ENCODE results near the gene MUSK. TPM values are rescaled to one million over a fixed set of nuclear protein-coding genes. Genes with fewer than 3 reads are reported as not detected.
A peak's percentile ranks its signal among the peaks of the same experiment; 100 is the strongest.
"Not testable (repeated sequence)": the region's sequence is repeated elsewhere in the genome, so short reads cannot be mapped to it uniquely, and the experiment has no call there.

MUSK gene
- polyA plus RNA-seq, 6 donors from 2014 or later: not detected

DNA sequence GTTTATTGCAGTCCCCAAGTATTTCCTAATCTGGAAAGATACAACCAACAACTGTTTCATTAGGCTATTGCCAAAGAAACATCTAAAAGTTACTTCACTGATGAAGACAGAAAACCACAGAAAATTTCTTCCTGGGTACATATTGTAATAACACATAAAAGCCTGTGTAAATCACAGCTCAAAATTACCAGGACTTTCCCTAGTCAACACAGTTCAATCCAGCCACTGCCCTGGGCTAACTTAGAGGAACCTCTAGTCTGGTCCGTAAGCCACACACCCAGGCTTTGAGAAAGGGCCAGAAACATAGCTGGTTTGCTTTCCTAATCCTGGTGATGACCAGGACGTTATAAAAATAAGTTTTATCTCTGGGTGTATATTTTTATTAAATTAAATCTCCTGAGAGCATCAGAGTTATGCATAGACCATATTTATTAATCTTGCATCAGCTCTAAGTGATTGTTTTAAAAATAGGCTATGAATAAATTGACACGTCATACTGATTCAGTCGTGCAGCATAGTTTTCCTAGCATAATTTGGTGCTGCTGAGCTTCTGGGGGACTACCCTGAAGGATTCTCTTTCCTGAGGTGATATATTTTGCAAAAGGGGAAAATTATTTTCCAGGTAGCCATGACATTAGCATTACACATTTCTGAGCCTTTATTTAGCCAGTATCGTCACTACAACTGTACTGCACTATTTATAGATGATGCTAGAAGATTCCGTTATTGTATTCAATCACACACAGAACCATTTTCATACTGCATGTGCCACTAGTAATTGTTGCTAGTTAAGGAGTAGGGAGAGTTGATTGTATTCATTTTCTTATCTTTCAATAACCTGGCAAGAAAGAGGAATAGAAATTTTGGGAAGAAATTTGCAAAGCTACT, 12.6 kb upstream of the MUSK start:
- peaks cover 0 to 7% of the 10 kb centered on the region in 2 donors for H3K36me3 Mint-ChIP-seq
- DNase-seq (no peak), ATAC-seq (ENCODE audit: low read depth in 2 of 2) (no peak)
- H3K9me3 Mint-ChIP-seq: peaks cover 0 to 5% (median 3%) of the 10 kb centered on the region in 7 donors
- H3K27ac Mint-ChIP-seq: no peak overlapping the region
- peaks cover 0 to 7% (median 0%) of the 10 kb centered on the region in 3 donors for H3K27me3 Mint-ChIP-seq
- no peaks in the 10 kb centered on the region for H3K4me1 Mint-ChIP-seq
- H3K4me3 Mint-ChIP-seq: no peak overlapping the region

DNA sequence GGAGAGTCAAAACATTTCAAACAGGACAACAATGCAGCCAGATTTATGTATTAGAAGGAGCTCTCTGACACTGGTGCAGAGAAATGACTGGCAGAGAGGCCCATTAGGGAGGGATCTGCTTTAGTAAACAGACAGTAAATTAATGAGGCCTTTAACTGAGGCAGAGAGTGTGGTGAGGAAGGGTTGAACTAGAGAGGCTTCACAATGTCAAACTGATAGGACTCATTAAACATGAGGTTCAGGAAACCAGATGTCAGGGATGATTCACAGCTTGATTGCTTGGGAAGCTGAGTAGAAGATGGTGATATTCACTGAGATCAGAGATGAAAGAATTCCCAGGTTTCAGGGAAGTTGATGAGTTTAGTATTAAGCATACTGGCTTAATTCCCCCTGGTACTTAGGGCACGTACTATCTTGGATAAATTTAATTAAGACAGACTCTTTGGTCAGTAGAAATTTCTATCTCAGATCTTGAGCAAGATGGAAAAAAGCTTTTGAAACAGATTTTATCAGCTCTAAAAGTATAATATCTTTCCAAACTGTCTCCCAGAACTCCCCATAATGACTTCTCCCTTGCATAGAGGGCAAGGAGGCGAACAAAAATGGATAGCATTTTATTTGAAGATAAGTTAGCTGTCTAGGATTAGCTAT, 8.6 kb upstream of the MUSK start:
- Mint-ChIP-seq H3K36me3 (peaks cover 0 to 7% of the 10 kb centered on the region in 2 donors), H3K27me3 (peaks cover 0 to 8% (median 0%) of the 10 kb centered on the region in 3 donors), H3K4me3 (no peak overlapping the region), H3K4me1 (no peaks in the 10 kb centered on the region), H3K9me3 (peaks cover 0 to 5% (median 3%) of the 10 kb centered on the region in 7 donors), H3K27ac (no peak overlapping the region)
- ATAC-seq (ENCODE audit: low read depth in 2 of 2) (no peak), DNase-seq (no peak)

DNA sequence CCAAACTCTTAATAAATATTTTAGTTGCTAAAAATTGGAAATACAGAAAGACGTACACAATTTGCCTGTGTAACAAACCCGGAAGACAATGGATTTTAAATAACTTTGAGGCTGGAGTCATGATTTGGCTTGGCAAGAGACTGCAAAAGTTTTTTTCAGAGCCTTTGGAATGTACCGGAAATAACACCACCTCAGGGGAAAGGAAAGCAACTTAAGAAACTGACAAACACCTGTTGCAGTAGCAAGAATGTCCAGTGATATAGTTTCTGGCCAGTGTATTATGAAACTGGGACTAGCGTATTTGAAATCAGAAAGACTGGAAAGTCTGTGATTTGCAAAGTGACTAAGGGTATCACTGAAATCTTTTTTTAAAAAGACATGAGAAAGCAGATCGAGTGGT, 842 bp downstream of the MUSK start:
- H3K4me1 Mint-ChIP-seq: no peaks in the 10 kb centered on the region
- ATAC-seq (ENCODE audit: low read depth in 2 of 2): no peak
- H3K27ac Mint-ChIP-seq: no peak overlapping the region

DNA sequence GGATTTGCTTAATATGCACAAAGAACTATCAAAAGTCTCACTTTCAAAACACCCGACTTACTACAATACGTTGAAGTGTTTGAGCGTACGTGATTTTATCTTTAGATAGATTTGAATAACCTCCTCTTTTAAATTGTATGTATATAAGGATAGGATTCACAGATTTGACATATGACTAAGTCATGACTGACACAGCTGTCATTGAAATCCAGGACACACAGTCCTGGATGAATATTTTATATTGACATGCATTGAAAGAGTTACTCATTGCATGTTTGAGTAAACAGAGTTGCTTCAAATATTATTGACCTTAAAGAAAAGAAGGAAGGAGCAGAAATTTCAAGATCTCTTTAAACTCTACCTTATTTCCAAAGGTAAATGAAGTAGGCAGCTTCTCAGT, 3.3 kb downstream of the MUSK start:
- Mint-ChIP-seq H3K36me3 (no peaks in the 10 kb centered on the region), H3K27ac (no peak overlapping the region), H3K9me3 (peaks cover 0 to 6% (median 3%) of the 10 kb centered on the region in 7 donors), H3K4me3 (no peak overlapping the region), H3K27me3 (no peaks in the 10 kb centered on the region), H3K4me1 (no peaks in the 10 kb centered on the region)
- no peak for DNase-seq
- ATAC-seq (ENCODE audit: low read depth in 2 of 2): no peak

More for the DNA sequence above, 842 bp downstream of the MUSK start:
- Mint-ChIP-seq H3K36me3 (no peaks in the 10 kb centered on the region), H3K4me3 (no peak overlapping the region), H3K9me3 (peaks cover 0 to 3% (median 0%) of the 10 kb centered on the region in 7 donors), H3K27me3 (peaks cover 0 to 6% (median 0%) of the 10 kb centered on the region in 3 donors)
- no peak for DNase-seq

DNA sequence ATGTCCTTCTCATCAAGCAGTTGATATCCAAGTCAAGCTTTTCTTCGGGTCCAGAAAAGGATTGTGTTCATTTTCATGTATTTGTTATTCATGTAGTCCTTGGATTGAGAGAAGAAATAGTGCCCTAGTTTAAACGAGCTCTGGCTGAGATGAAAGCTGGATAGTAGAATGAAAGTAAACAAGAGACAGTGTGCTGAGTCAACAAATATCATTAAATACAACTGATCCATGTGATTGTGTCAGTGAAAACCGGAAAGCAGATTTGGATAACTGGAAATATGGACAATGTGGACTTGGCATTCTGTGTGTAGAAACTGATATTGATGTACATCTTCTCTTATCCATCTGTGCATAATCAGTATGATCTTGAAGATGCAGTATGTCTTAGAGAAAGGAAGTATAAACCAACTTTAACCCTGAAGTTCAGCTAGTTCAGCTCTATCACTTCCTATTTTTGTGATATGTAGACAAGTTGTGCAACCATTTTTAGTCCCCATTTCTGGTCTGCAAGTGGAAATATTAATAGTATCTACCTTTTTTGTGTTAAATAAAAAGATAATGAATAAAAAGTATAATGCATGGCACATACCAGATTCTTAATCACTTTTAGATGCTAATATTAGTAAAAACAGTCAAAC, 4.4 kb downstream of the MUSK start:
- DNase-seq: no peak
- H3K9me3 Mint-ChIP-seq: peaks cover 0 to 14% (median 4%) of the 10 kb centered on the region in 7 donors
- no peak overlapping the region for H3K27ac Mint-ChIP-seq
- no peak overlapping the region for H3K4me3 Mint-ChIP-seq
- no peak for ATAC-seq (ENCODE audit: low read depth in 2 of 2)
- H3K27me3 Mint-ChIP-seq: no peaks in the 10 kb centered on the region
- no peaks in the 10 kb centered on the region for H3K4me1 Mint-ChIP-seq
- H3K36me3 Mint-ChIP-seq: no peaks in the 10 kb centered on the region

DNA sequence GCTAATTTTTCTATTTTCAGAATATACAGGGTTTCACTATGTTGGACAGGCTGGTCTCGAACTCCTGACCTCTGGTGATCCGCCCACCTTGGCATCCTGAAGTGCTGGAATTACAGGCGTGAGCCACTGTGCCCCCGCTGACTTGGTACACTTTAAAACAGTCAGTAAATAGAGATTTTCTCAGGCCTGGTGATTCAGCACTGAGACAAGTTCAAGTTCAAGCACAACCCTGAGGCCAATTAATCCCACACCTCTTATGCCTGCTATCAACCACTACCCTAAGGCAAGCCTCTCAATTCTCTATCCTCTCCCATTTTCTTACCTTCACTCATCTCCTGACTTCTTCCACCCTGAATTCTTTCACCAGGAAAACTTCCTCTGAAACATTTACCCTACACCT, 18.9 kb downstream of the MUSK start:
- Mint-ChIP-seq H3K36me3 (no peaks in the 10 kb centered on the region), H3K27ac (no peak overlapping the region), H3K9me3 (peaks cover 0 to 7% (median 0%) of the 10 kb centered on the region in 7 donors), H3K4me3 (no peak overlapping the region), H3K4me1 (no peaks in the 10 kb centered on the region), H3K27me3 (peaks cover 0 to 7% (median 0%) of the 10 kb centered on the region in 3 donors)
- ATAC-seq (ENCODE audit: low read depth in 2 of 2): no peak
- no peak for DNase-seq

DNA sequence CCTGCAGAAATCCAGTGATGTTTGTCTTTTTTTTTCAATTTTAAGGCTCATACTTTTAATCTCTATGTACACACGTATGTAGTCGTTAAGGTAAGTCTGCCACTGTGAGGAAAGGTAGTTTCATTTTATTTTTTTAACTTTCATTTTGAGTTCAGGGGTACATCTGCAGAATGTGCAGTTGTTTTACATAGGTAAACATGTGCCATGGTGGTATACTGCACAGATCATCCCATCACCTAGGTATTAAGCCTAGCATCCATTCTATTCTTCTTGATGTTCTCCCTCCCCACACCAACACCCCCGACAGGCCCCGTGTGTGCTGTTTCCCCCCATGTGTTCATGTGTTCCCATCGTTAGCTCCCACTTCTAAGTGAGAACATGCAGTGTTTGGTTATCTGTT, 19.7 kb downstream of the MUSK start:
- peaks cover 0 to 7% (median 0%) of the 10 kb centered on the region in 3 donors for H3K27me3 Mint-ChIP-seq
- no peaks in the 10 kb centered on the region for H3K36me3 Mint-ChIP-seq
- H3K27ac Mint-ChIP-seq: peak overlapping the region in 1 of 6 donors; percentile 60
- DNase-seq (no peak), ATAC-seq (ENCODE audit: low read depth in 2 of 2) (no peak)
- peaks cover 0 to 2% (median 0%) of the 10 kb centered on the region in 7 donors for H3K9me3 Mint-ChIP-seq
- no peak overlapping the region for H3K4me3 Mint-ChIP-seq
- H3K4me1 Mint-ChIP-seq: no peaks in the 10 kb centered on the region

DNA sequence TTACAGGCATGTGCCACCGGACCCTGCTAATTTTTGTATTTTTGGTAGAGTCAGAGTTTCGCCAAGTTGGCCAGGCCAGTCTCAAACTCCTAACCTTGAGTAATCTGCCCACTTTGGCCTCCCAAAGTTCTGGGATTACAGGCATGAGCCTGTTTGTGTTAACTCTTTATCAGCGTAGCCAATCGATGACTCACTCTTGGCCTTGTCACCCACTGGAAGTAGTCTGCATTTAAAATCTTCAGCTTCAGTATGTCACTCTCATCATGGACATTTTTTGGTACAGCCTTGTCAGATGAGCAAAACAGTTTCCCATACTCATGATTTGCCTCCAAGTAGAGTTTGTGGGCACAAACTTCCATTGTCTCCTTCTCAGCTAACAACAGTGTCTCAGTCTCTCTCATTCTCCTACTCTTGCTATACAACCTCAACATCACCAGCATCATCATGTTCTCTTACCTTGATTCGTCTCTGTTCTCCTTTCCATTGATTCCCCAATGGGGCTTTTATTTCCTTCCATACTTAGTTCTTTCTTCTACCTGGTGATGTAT, 22.5 kb downstream of the MUSK start:
- Mint-ChIP-seq H3K27ac (no peak overlapping the region), H3K27me3 (no peaks in the 10 kb centered on the region)

DNA sequence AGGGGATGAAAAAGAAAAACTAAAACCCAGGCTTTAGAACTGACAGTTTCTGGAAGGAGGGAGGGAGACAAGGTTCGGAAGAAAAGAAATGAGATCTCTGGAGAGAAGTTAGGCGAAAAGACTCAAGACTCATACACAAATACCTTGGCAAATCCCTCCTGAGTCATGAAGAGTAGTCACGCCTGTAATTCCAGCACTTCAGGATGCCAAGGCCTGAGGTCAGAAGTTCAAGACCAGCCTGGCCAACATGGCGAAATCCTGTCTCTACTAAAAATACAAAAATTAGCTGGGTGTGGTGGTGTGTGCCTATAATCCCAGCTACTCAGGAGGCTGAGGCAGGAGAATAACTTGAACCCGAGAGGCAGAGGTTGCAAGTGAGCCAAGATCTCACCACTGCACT, 27.3 kb downstream of the MUSK start:
- H3K4me1 Mint-ChIP-seq; H3K36me3 Mint-ChIP-seq; DNase-seq; H3K9me3 Mint-ChIP-seq; ATAC-seq (ENCODE audit: low read depth in 2 of 2); H3K4me3 Mint-ChIP-seq; H3K27me3 Mint-ChIP-seq; H3K27ac Mint-ChIP-seq: not testable (repeated sequence)

More for the DNA sequence above, 22.5 kb downstream of the MUSK start:
- DNase-seq (no peak), ATAC-seq (ENCODE audit: low read depth in 2 of 2) (no peak)
- no peaks in the 10 kb centered on the region for H3K9me3 Mint-ChIP-seq
- no peaks in the 10 kb centered on the region for H3K4me1 Mint-ChIP-seq
- no peak overlapping the region for H3K4me3 Mint-ChIP-seq
- H3K36me3 Mint-ChIP-seq: no peaks in the 10 kb centered on the region

DNA sequence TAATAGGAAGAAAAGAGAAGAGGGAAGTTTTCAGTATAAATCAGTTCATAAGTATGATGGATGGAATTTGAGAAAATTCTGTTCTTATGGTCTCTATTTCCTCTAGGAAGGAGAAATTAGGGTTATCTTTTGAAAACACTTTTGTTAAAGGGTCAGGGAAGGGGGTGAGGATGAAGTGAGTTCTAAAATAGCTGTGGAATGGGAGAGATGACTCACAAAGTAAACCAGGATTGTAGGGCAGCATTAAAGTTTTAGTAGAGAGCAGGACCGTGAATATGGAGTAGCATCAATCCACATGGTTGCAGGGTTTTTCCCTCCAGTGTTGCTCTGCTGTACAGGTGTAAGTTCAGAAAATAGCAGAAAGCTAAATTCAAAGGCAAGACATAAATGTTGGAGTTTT, 32.4 kb downstream of the MUSK start:
- no peaks in the 10 kb centered on the region for H3K27me3 Mint-ChIP-seq
- no peak overlapping the region for H3K27ac Mint-ChIP-seq
- no peaks in the 10 kb centered on the region for H3K36me3 Mint-ChIP-seq
- H3K4me1 Mint-ChIP-seq: no peaks in the 10 kb centered on the region
- ATAC-seq (ENCODE audit: low read depth in 2 of 2) (no peak), DNase-seq (no peak)
- H3K4me3 Mint-ChIP-seq: no peak overlapping the region
- peaks cover 0 to 2% (median 0%) of the 10 kb centered on the region in 7 donors for H3K9me3 Mint-ChIP-seq

DNA sequence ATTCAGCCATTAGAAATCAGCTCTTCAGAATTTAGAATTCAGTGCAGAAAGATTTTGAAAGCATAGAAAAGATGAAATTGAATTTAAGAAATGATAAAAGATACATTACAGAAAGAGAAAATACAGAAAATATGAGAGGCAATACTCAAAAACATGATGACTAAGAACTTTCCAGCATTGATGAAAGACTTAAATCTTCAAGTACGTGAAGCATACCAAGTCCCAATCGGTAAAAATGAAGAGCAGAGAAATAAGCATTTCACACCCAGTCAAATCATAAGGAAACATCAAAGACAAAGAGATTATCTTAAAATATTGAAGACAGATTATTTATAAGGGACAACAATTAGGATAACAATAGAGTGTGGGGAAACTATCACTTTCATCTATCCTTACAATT, 35.1 kb downstream of the MUSK start:
- ATAC-seq (ENCODE audit: low read depth in 2 of 2): no peak
- Mint-ChIP-seq H3K36me3 (no peaks in the 10 kb centered on the region), H3K27ac (no peak overlapping the region), H3K9me3 (peaks cover 0 to 2% (median 0%) of the 10 kb centered on the region in 7 donors), H3K4me1 (no peaks in the 10 kb centered on the region), H3K4me3 (no peak overlapping the region), H3K27me3 (no peaks in the 10 kb centered on the region)
- no peak for DNase-seq

DNA sequence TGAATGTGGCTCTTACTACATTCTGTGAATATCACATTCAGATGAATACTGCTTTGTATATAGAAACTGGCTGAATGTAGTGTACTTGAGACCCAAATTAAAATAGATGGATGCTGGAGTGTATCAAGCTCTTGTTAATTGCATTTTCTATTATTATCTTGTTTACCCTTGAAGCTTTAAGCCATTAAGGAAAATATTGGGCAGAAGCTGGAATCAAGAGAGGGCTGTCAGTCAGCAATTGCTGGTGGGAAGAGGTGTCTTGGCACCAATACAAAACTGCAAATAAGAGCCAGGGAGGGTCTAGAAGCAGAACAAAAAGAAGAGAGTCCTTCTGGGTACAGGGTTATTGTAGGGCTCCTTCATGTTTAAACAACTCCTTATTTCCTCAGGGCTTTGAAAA, 38.8 kb downstream of the MUSK start:
- ATAC-seq (ENCODE audit: low read depth in 2 of 2) (no peak), DNase-seq (no peak)
- no peaks in the 10 kb centered on the region for H3K36me3 Mint-ChIP-seq
- H3K9me3 Mint-ChIP-seq: peaks cover 0 to 2% (median 0%) of the 10 kb centered on the region in 7 donors
- no peak overlapping the region for H3K27ac Mint-ChIP-seq
- H3K27me3 Mint-ChIP-seq: no peaks in the 10 kb centered on the region
- H3K4me3 Mint-ChIP-seq: no peak overlapping the region
- no peaks in the 10 kb centered on the region for H3K4me1 Mint-ChIP-seq

DNA sequence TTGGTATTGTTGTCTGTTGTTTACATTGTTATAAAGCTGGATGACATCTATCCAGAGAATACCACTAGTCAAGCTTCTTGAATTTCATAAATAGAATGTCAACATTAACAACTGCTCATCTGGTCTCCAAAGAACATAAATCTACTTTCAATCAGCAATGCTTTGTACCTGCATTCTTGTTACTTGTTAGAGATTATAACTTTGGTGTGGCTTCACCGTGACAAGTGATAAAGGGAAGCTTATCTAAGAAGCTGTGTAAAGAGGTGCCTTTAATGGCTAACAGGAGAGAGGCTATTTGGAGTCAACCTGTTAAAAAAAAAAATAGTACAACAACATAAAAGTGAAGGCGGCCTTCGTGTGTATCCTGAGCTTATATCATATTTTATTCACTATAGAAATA, 41.8 kb downstream of the MUSK start:
- no peaks in the 10 kb centered on the region for H3K9me3 Mint-ChIP-seq
- H3K4me1 Mint-ChIP-seq: no peaks in the 10 kb centered on the region
- ATAC-seq (ENCODE audit: low read depth in 2 of 2): no peak
- no peak overlapping the region for H3K4me3 Mint-ChIP-seq
- H3K27me3 Mint-ChIP-seq: no peaks in the 10 kb centered on the region
- no peak for DNase-seq
- H3K36me3 Mint-ChIP-seq: no peaks in the 10 kb centered on the region
- no peak overlapping the region for H3K27ac Mint-ChIP-seq
